PFSK-1 (cell line): ENCODE measurements around the gene ESYT2.

Experiments used
- FOXP2 ChIP-seq: optimal IDR thresholded peaks from 2 replicates; pipeline ENCODE3; 2011; ENCODE audit warnings: borderline replicate concordance, control low read depth, inconsistent platforms; ENCODE audit not compliant: insufficient read depth; ENCODE audit errors: extremely low read length, extremely low read depth
- POLR2AphosphoS5 ChIP-seq: IDR thresholded peaks from 2 replicates; pipeline ENCODE4 v1.6.1; 2012; ENCODE audit warnings: low read depth, mild to moderate bottlenecking, control low read depth, low read length, moderate library complexity
- SIN3A ChIP-seq: IDR thresholded peaks from 2 replicates; pipeline ENCODE4 v1.6.1; 2012; ENCODE audit warnings: mild to moderate bottlenecking, low read length, moderate library complexity, borderline replicate concordance; ENCODE audit not compliant: insufficient read depth
- TAF1 ChIP-seq: IDR thresholded peaks from 2 replicates; pipeline ENCODE4 v1.6.1; 2012; ENCODE audit warnings: low read length, control low read depth, borderline replicate concordance; ENCODE audit not compliant: insufficient read depth
- TF ChIP-seq, protein P1 (sequence below), 2 experiments: IDR thresholded peaks; 2 replicates each; pipeline versions ENCODE4 v1.6.1 to v1.8.0; 2011 to 2012; ENCODE audit warnings: low read depth in 2 of 2, low read length in 2 of 2, control low read depth in 1 of 2, inconsistent platforms in 1 of 2, mild to moderate bottlenecking in 1 of 2, moderate library complexity in 1 of 2; ENCODE audit not compliant: insufficient read depth in 1 of 2

Gene ESYT2

DNA sequence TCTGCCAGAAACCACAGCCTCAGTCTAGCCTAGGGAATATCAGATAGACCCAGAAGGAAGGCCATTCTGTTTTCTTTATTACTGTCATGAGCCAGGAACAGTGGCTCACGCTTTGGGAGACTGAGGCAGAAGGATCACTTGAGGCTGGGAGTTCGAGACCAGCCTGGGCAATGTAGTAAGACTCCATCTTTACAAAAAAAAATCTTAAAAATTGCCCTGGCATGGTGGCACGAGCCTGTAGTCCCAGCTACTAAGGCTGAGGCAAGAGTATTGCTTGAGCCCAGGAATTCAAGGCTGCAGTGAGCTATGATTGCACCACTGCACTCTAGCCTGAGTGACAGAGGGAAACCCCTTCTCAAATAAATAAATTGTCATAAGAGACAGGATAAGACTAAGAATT is 3.7 kb upstream of the ESYT2 start:
- TF ChIP-seq FOXP2 = no peak
- TF ChIP-seq TAF1 = no peak
- no peak for TF ChIP-seq POLR2AphosphoS5
- TF ChIP-seq, protein P1, sequence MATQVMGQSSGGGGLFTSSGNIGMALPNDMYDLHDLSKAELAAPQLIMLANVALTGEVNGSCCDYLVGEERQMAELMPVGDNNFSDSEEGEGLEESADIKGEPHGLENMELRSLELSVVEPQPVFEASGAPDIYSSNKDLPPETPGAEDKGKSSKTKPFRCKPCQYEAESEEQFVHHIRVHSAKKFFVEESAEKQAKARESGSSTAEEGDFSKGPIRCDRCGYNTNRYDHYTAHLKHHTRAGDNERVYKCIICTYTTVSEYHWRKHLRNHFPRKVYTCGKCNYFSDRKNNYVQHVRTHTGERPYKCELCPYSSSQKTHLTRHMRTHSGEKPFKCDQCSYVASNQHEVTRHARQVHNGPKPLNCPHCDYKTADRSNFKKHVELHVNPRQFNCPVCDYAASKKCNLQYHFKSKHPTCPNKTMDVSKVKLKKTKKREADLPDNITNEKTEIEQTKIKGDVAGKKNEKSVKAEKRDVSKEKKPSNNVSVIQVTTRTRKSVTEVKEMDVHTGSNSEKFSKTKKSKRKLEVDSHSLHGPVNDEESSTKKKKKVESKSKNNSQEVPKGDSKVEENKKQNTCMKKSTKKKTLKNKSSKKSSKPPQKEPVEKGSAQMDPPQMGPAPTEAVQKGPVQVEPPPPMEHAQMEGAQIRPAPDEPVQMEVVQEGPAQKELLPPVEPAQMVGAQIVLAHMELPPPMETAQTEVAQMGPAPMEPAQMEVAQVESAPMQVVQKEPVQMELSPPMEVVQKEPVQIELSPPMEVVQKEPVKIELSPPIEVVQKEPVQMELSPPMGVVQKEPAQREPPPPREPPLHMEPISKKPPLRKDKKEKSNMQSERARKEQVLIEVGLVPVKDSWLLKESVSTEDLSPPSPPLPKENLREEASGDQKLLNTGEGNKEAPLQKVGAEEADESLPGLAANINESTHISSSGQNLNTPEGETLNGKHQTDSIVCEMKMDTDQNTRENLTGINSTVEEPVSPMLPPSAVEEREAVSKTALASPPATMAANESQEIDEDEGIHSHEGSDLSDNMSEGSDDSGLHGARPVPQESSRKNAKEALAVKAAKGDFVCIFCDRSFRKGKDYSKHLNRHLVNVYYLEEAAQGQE (IDR thresholded peaks at IDR 0.05; ENCODE audit: insufficient read depth in 1 of 2, low read depth in 2 of 2, low read length in 2 of 2) = no peak
- TF ChIP-seq SIN3A = no peak

DNA sequence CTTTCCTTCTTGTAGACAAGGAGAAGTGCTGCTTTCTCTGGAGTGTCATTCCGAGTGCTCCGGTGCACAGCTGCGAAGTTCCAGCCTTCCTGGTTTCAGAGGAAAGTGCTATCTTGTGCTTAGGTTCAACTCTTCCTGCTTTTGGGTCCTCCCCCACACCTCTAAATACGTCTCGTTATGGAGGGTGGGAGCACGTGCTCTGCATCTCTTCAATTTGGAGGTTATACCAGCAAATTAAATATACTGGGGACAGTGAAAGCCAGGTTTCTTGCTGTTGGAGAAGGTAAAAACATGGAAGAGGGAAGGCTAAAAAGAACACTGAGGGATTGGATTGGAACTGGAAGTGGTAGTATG is 2.4 kb upstream of the ESYT2 start:
- TF ChIP-seq TAF1 (no peak), SIN3A (no peak), POLR2AphosphoS5 (no peak), FOXP2 (no peak)
- TF ChIP-seq, protein P1 (IDR thresholded peaks at IDR 0.05; ENCODE audit: insufficient read depth in 1 of 2, low read depth in 2 of 2, low read length in 2 of 2) = no peak

DNA sequence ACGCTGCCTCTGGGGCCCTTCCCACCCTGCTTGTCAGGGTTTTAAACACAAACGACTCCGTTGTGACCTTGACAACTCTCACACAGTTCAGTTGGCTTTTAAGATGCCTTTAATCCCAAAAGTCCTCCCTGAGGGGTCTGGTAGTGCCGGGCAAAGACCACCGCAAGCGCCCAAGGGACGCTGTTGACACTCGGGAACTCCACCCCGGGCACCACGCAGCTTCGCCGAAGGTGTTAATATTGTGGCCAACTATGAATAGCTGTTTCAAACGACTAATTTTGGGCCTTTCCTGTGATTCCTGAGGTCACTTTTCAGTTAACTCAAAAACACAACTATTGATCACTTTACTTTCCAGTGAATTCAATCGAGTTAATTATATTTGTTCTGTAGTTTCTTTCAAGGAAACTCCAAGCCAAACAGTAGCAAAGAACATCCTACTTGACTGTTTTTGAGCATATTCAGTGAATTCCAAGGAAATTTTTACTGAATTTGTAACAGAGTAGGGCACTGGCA is 958 bp upstream of the ESYT2 start:
- TF ChIP-seq FOXP2 = no peak
- TF ChIP-seq, protein P1 (IDR thresholded peaks at IDR 0.05; ENCODE audit: insufficient read depth in 1 of 2, low read depth in 2 of 2, low read length in 2 of 2) = no peak
- no peak for TF ChIP-seq TAF1
- no peak for TF ChIP-seq SIN3A
- TF ChIP-seq POLR2AphosphoS5 = no peak

DNA sequence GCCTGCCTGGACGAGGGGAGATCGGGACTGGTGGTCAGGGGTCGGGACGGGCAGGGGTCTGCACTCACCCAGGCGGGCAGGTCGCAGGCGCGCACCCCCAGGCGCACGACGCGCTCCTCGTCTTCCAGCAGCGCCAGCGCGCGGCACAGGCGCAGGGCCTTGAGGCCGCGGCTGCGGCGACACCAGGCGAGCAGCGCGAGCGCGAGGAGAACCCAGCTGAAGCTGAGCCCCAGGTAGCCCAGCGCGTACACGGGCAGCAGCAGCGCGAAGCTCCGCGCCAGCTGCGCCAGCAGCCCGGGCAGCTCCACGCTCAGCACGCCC is 328 bp downstream of the ESYT2 start:
- no peak for TF ChIP-seq TAF1
- no peak for TF ChIP-seq POLR2AphosphoS5
- TF ChIP-seq SIN3A = no peak
- TF ChIP-seq FOXP2 = no peak
- TF ChIP-seq, protein P1 (IDR thresholded peaks at IDR 0.05; ENCODE audit: insufficient read depth in 1 of 2, low read depth in 2 of 2, low read length in 2 of 2) = no peak
